ENCODE data around the gene SPI1.
"Not testable (repeated sequence)": the region's sequence is repeated elsewhere in the genome, so short reads cannot be mapped to it uniquely, and the experiment has no call there.

Gene SPI1

GRCh38 chr11:47336595-47336994 is 41.8 kb downstream of the SPI1 start:
- Histone ChIP-seq H3K27ac (ENCODE audit: low read length) (no peak overlapping the region), H3K4me1 (ENCODE audit: control insufficient read depth, insufficient read depth, low read length) (no peaks in the 10 kb centered on the region), H3K36me3 (ENCODE audit: control insufficient read depth in 2 of 2, insufficient read depth in 2 of 2, low read length in 2 of 2) (no peaks in the 10 kb centered on the region), H3K27me3 (ENCODE audit: control insufficient read depth in 1 of 2, insufficient read depth in 2 of 2, low read length in 2 of 2) (no peaks in the 10 kb centered on the region), H3K9ac (ENCODE audit: low read length in 2 of 2) (no peak overlapping the region), H3K4me3 (ENCODE audit: low read length in 2 of 2) (no peak overlapping the region), H3K9me3 (ENCODE audit: control insufficient read depth in 2 of 2, low read length in 2 of 2) (no peaks in the 10 kb centered on the region)

- no peak overlapping the region for H3K27ac ChIP-seq (ENCODE audit: low read length)
Measured at GRCh38 chr11:47335733-47336132, 42.6 kb downstream of the SPI1 start.

GRCh38 chr11:47334699-47335411 is 43.5 kb downstream of the SPI1 start:
- H3K9ac ChIP-seq (ENCODE audit: low read length in 2 of 2), result not testable (repeated sequence)

More at GRCh38 chr11:47335733-47336132, 42.6 kb downstream of the SPI1 start:
- Histone ChIP-seq H3K36me3 (ENCODE audit: control insufficient read depth in 2 of 2, insufficient read depth in 2 of 2, low read length in 2 of 2) (peaks cover 0 to under 1% of the 10 kb centered on the region in 2 donors), H3K4me3 (ENCODE audit: low read length in 2 of 2) (no peak overlapping the region), H3K9me3 (ENCODE audit: control insufficient read depth in 2 of 2, low read length in 2 of 2) (no peaks in the 10 kb centered on the region), H3K9ac (ENCODE audit: low read length in 2 of 2) (no peak overlapping the region), H3K27me3 (ENCODE audit: control insufficient read depth in 1 of 2, insufficient read depth in 2 of 2, low read length in 2 of 2) (no peaks in the 10 kb centered on the region), H3K4me1 (ENCODE audit: control insufficient read depth, insufficient read depth, low read length) (no peaks in the 10 kb centered on the region)

GRCh38 chr11:47333886-47334443 is 44.4 kb downstream of the SPI1 start:
- no peaks in the 10 kb centered on the region for H3K27me3 ChIP-seq (ENCODE audit: control insufficient read depth in 1 of 2, insufficient read depth in 2 of 2, low read length in 2 of 2)
- no peak overlapping the region for H3K27ac ChIP-seq (ENCODE audit: low read length)
- H3K4me1 ChIP-seq (ENCODE audit: control insufficient read depth, insufficient read depth, low read length), result peaks cover 2% of the 10 kb centered on the region
- no peak overlapping the region for H3K4me3 ChIP-seq (ENCODE audit: low read length in 2 of 2)
- H3K36me3 ChIP-seq (ENCODE audit: control insufficient read depth in 2 of 2, insufficient read depth in 2 of 2, low read length in 2 of 2), result peaks cover 6 to 7% of the 10 kb centered on the region in 2 donors
- H3K9ac ChIP-seq (ENCODE audit: low read length in 2 of 2), result no peak overlapping the region
- H3K9me3 ChIP-seq (ENCODE audit: control insufficient read depth in 2 of 2, low read length in 2 of 2), result no peaks in the 10 kb centered on the region

More at GRCh38 chr11:47334699-47335411, 43.5 kb downstream of the SPI1 start:
- not testable (repeated sequence) for H3K27me3 ChIP-seq (ENCODE audit: control insufficient read depth in 1 of 2, insufficient read depth in 2 of 2, low read length in 2 of 2); H3K36me3 ChIP-seq (ENCODE audit: control insufficient read depth in 2 of 2, insufficient read depth in 2 of 2, low read length in 2 of 2); H3K9me3 ChIP-seq (ENCODE audit: control insufficient read depth in 2 of 2, low read length in 2 of 2); H3K4me1 ChIP-seq (ENCODE audit: control insufficient read depth, insufficient read depth, low read length); H3K4me3 ChIP-seq (ENCODE audit: low read length in 2 of 2); H3K27ac ChIP-seq (ENCODE audit: low read length)

- Histone ChIP-seq H3K36me3 (ENCODE audit: control insufficient read depth in 2 of 2, insufficient read depth in 2 of 2, low read length in 2 of 2) (peaks cover 7% of the 10 kb centered on the region in 2 donors), H3K4me3 (ENCODE audit: low read length in 2 of 2) (no peak overlapping the region), H3K9me3 (ENCODE audit: control insufficient read depth in 2 of 2, low read length in 2 of 2) (no peaks in the 10 kb centered on the region), H3K27me3 (ENCODE audit: control insufficient read depth in 1 of 2, insufficient read depth in 2 of 2, low read length in 2 of 2) (no peaks in the 10 kb centered on the region), H3K27ac (ENCODE audit: low read length) (no peak overlapping the region), H3K9ac (ENCODE audit: low read length in 2 of 2) (no peak overlapping the region), H3K4me1 (ENCODE audit: control insufficient read depth, insufficient read depth, low read length) (peaks cover 2% of the 10 kb centered on the region)
Measured at GRCh38 chr11:47333526-47333845, 44.9 kb downstream of the SPI1 start.

- H3K4me3 ChIP-seq (ENCODE audit: low read length in 2 of 2), result no peak overlapping the region
- H3K36me3 ChIP-seq (ENCODE audit: control insufficient read depth in 2 of 2, insufficient read depth in 2 of 2, low read length in 2 of 2), result peaks cover 8 to 13% of the 10 kb centered on the region in 2 donors
- no peak overlapping the region for H3K27ac ChIP-seq (ENCODE audit: low read length)
- H3K27me3 ChIP-seq (ENCODE audit: control insufficient read depth in 1 of 2, insufficient read depth in 2 of 2, low read length in 2 of 2), result no peaks in the 10 kb centered on the region
- H3K4me1 ChIP-seq (ENCODE audit: control insufficient read depth, insufficient read depth, low read length), result peaks cover 2% of the 10 kb centered on the region
- no peaks in the 10 kb centered on the region for H3K9me3 ChIP-seq (ENCODE audit: control insufficient read depth in 2 of 2, low read length in 2 of 2)
- H3K9ac ChIP-seq (ENCODE audit: low read length in 2 of 2), result no peak overlapping the region
Measured at GRCh38 chr11:47332791-47333525, 45.4 kb downstream of the SPI1 start.

GRCh38 chr11:47332303-47332711 is 46.0 kb downstream of the SPI1 start:
- H3K27ac ChIP-seq (ENCODE audit: low read length), result no peak overlapping the region
- H3K4me1 ChIP-seq (ENCODE audit: control insufficient read depth, insufficient read depth, low read length), result peaks cover 2% of the 10 kb centered on the region
- no peaks in the 10 kb centered on the region for H3K9me3 ChIP-seq (ENCODE audit: control insufficient read depth in 2 of 2, low read length in 2 of 2)
- H3K27me3 ChIP-seq (ENCODE audit: control insufficient read depth in 1 of 2, insufficient read depth in 2 of 2, low read length in 2 of 2), result no peaks in the 10 kb centered on the region
- no peak overlapping the region for H3K4me3 ChIP-seq (ENCODE audit: low read length in 2 of 2)
- peaks cover 13 to 16% of the 10 kb centered on the region in 2 donors for H3K36me3 ChIP-seq (ENCODE audit: control insufficient read depth in 2 of 2, insufficient read depth in 2 of 2, low read length in 2 of 2)
- no peak overlapping the region for H3K9ac ChIP-seq (ENCODE audit: low read length in 2 of 2)

GRCh38 chr11:47331454-47332302 is 46.7 kb downstream of the SPI1 start:
- Histone ChIP-seq H3K4me1 (ENCODE audit: control insufficient read depth, insufficient read depth, low read length) (peaks cover 2% of the 10 kb centered on the region), H3K36me3 (ENCODE audit: control insufficient read depth in 2 of 2, insufficient read depth in 2 of 2, low read length in 2 of 2) (peaks cover 13 to 22% of the 10 kb centered on the region in 2 donors), H3K9me3 (ENCODE audit: control insufficient read depth in 2 of 2, low read length in 2 of 2) (no peaks in the 10 kb centered on the region), H3K9ac (ENCODE audit: low read length in 2 of 2) (no peak overlapping the region), H3K4me3 (ENCODE audit: low read length in 2 of 2) (no peak overlapping the region), H3K27ac (ENCODE audit: low read length) (no peak overlapping the region), H3K27me3 (ENCODE audit: control insufficient read depth in 1 of 2, insufficient read depth in 2 of 2, low read length in 2 of 2) (no peaks in the 10 kb centered on the region)

- H3K4me1 ChIP-seq (ENCODE audit: control insufficient read depth, insufficient read depth, low read length), result peaks cover 2% of the 10 kb centered on the region
- peaks cover 15 to 27% of the 10 kb centered on the region in 2 donors for H3K36me3 ChIP-seq (ENCODE audit: control insufficient read depth in 2 of 2, insufficient read depth in 2 of 2, low read length in 2 of 2)
- no peaks in the 10 kb centered on the region for H3K9me3 ChIP-seq (ENCODE audit: control insufficient read depth in 2 of 2, low read length in 2 of 2)
- no peak overlapping the region for H3K27ac ChIP-seq (ENCODE audit: low read length)
- H3K9ac ChIP-seq (ENCODE audit: low read length in 2 of 2), result no peak overlapping the region
- no peak overlapping the region for H3K4me3 ChIP-seq (ENCODE audit: low read length in 2 of 2)
- no peaks in the 10 kb centered on the region for H3K27me3 ChIP-seq (ENCODE audit: control insufficient read depth in 1 of 2, insufficient read depth in 2 of 2, low read length in 2 of 2)
Measured at GRCh38 chr11:47329987-47330931, 48.1 kb downstream of the SPI1 start.
